ENCODE measurements around the gene TRIM27. TPM values are rescaled to one million over a fixed set of nuclear protein-coding genes. Genes with fewer than 3 reads are reported as not detected.
"Not testable (repeated sequence)": the region's sequence is repeated elsewhere in the genome, so short reads cannot be mapped to it uniquely, and the experiment has no call there.

TRIM27 gene
- 66.8 and 72.7 TPM in 2 replicates for total RNA-seq (2014; rRNA removed; shearing (Covaris generic))

GRCh38 chr6:28923318-28924102, at the start of gene TRIM27:
TRIM27 (minus strand) TSS chr6:28923985; CDS start chr6:28923632, 353 bp downstream.
- DNase-seq (ENCODE audit: low spot score), result peak; percentile 77

- not testable (repeated sequence) for DNase-seq (ENCODE audit: low spot score)
These were observed 46.3 kb upstream of the TRIM27 start for GRCh38 chr6:28970056-28970455.

- no peak for DNase-seq (ENCODE audit: low spot score)
These were observed 45.3 kb upstream of the TRIM27 start for GRCh38 chr6:28969129-28969528.

- no peak for DNase-seq (ENCODE audit: low spot score)
These were observed 44.7 kb upstream of the TRIM27 start for GRCh38 chr6:28968476-28968875.

- DNase-seq (ENCODE audit: low spot score), result no peak
These were observed 41.9 kb upstream of the TRIM27 start for GRCh38 chr6:28965706-28966105.

GRCh38 chr6:28960846-28961500, 37.2 kb upstream of the TRIM27 start:
- no peak for DNase-seq (ENCODE audit: low spot score)

GRCh38 chr6:28958561-28959243, 34.9 kb upstream of the TRIM27 start:
- DNase-seq (ENCODE audit: low spot score), result not testable (repeated sequence)

- DNase-seq (ENCODE audit: low spot score), result not testable (repeated sequence)
These were observed 34.1 kb upstream of the TRIM27 start for GRCh38 chr6:28957795-28958314.

GRCh38 chr6:28956331-28956730, 32.5 kb upstream of the TRIM27 start:
- no peak for DNase-seq (ENCODE audit: low spot score)

GRCh38 chr6:28953585-28954258, 29.9 kb upstream of the TRIM27 start:
- no peak for DNase-seq (ENCODE audit: low spot score)

GRCh38 chr6:28953039-28953584, 29.3 kb upstream of the TRIM27 start:
- DNase-seq (ENCODE audit: low spot score), result peak; percentile 52

GRCh38 chr6:28949656-28950195, 25.9 kb upstream of the TRIM27 start:
- DNase-seq (ENCODE audit: low spot score), result not testable (repeated sequence)

- DNase-seq (ENCODE audit: low spot score), result no peak
These were observed 25.1 kb upstream of the TRIM27 start for GRCh38 chr6:28948782-28949486.

GRCh38 chr6:28947831-28948270, 24.1 kb upstream of the TRIM27 start:
- peak; percentile 37 for DNase-seq (ENCODE audit: low spot score)

GRCh38 chr6:28947067-28947765, 23.4 kb upstream of the TRIM27 start:
- no peak for DNase-seq (ENCODE audit: low spot score)

- DNase-seq (ENCODE audit: low spot score), result no peak
These were observed 21.6 kb upstream of the TRIM27 start for GRCh38 chr6:28945349-28945748.

GRCh38 chr6:28944412-28944865, 20.7 kb upstream of the TRIM27 start:
- peak; percentile 77 for DNase-seq (ENCODE audit: low spot score)

GRCh38 chr6:28943557-28944411, 20.0 kb upstream of the TRIM27 start:
- DNase-seq (ENCODE audit: low spot score), result peak; percentile 70

- DNase-seq (ENCODE audit: low spot score), result no peak
These were observed 19.4 kb upstream of the TRIM27 start for GRCh38 chr6:28943223-28943556.

All from H4 (cell line).